NCI-H1092 (cell line): Measurements from ENCODE around the gene CTSW.
"Not testable (repeated sequence)": the region's sequence is repeated elsewhere in the genome, so short reads cannot be mapped to it uniquely, and the experiment has no call there.

ENCODE experiments used
- DNase-seq: peaks from one replicate; lab custom pipeline; 2025; lab: John Stamatoyannopoulos, UW

The CTSW gene

GRCh38 chr11:65879617-65880016, at the start of gene CTSW:
Gene CTSW, plus strand, starts transcription at chr11:65879837. Its CDS starts 18 bp downstream, at chr11:65879855.
- no peak for DNase-seq

GRCh38 chr11:65832231-65832630, 47.4 kb upstream of the CTSW start:
- DNase-seq, result not testable (repeated sequence)

GRCh38 chr11:65833297-65834030, 46.2 kb upstream of the CTSW start, which contains the start of gene SNX32:
Gene SNX32, plus strand, starts transcription at chr11:65833963. Its CDS starts 103 bp downstream, at chr11:65834066.
- peak; percentile 97 for DNase-seq

- no peak for DNase-seq
These were observed 45.4 kb upstream of the CTSW start for GRCh38 chr11:65834202-65834601.

GRCh38 chr11:65842144-65842543, 37.5 kb upstream of the CTSW start:
- no peak for DNase-seq

GRCh38 chr11:65843811-65844210, 35.8 kb upstream of the CTSW start:
- DNase-seq, result no peak

GRCh38 chr11:65844231-65844872, 35.3 kb upstream of the CTSW start:
- no peak for DNase-seq

GRCh38 chr11:65847746-65848145, 31.9 kb upstream of the CTSW start:
- no peak for DNase-seq

GRCh38 chr11:65848693-65849092, 30.9 kb upstream of the CTSW start:
- not testable (repeated sequence) for DNase-seq

GRCh38 chr11:65849366-65849765, 30.3 kb upstream of the CTSW start:
- no peak for DNase-seq

- DNase-seq, result no peak
These were observed 29.8 kb upstream of the CTSW start for GRCh38 chr11:65849771-65850216.

- DNase-seq, result no peak
These were observed 29.2 kb upstream of the CTSW start for GRCh38 chr11:65850217-65851082.

- DNase-seq, result no peak
These were observed 28.5 kb upstream of the CTSW start for GRCh38 chr11:65851083-65851579.

GRCh38 chr11:65851811-65852507, 27.7 kb upstream of the CTSW start:
- no peak for DNase-seq

GRCh38 chr11:65852508-65853245, 27.0 kb upstream of the CTSW start:
- DNase-seq, result no peak

- no peak for DNase-seq
These were observed 26.2 kb upstream of the CTSW start for GRCh38 chr11:65853246-65853979.

- DNase-seq, result no peak
These were observed 25.5 kb upstream of the CTSW start for GRCh38 chr11:65854161-65854592.

GRCh38 chr11:65854852-65855837, 24.5 kb upstream of the CTSW start:
- DNase-seq, result no peak

GRCh38 chr11:65855927-65856363, 23.7 kb upstream of the CTSW start:
- no peak for DNase-seq
